ENCODE results near the gene TMEM235.

The TMEM235 gene

GRCh38 chr17:78269955-78270381 is 38.5 kb downstream of the TMEM235 start:
- no peak overlapping the region for H3K4me3 ChIP-seq (ENCODE audit: low read depth, low read length)

GRCh38 chr17:78271419-78272170 is 40.2 kb downstream of the TMEM235 start:
- TF ChIP-seq CTCF (IDR thresholded peaks at IDR 0.05; ENCODE audit: low read depth, low read length): no peak
- no peak overlapping the region for H3K4me3 ChIP-seq (ENCODE audit: low read depth, low read length)

More at GRCh38 chr17:78269955-78270381, 38.5 kb downstream of the TMEM235 start:
- no peak for TF ChIP-seq CTCF (IDR thresholded peaks at IDR 0.05; ENCODE audit: low read depth, low read length)

GRCh38 chr17:78272181-78272913 is 40.9 kb downstream of the TMEM235 start:
- no peak for TF ChIP-seq CTCF (IDR thresholded peaks at IDR 0.05; ENCODE audit: low read depth, low read length)

GRCh38 chr17:78272914-78273258 is 41.5 kb downstream of the TMEM235 start:
- TF ChIP-seq CTCF (IDR thresholded peaks at IDR 0.05; ENCODE audit: low read depth, low read length): no peak
- no peak overlapping the region for H3K4me3 ChIP-seq (ENCODE audit: low read depth, low read length)

More at GRCh38 chr17:78272181-78272913, 40.9 kb downstream of the TMEM235 start:
- no peak overlapping the region for H3K4me3 ChIP-seq (ENCODE audit: low read depth, low read length)

- TF ChIP-seq CTCF (IDR thresholded peaks at IDR 0.05; ENCODE audit: low read depth, low read length): no peak
Observed at GRCh38 chr17:78273813-78274212, 42.4 kb downstream of the TMEM235 start.

GRCh38 chr17:78275355-78275754 is 43.9 kb downstream of the TMEM235 start:
- H3K4me3 ChIP-seq (ENCODE audit: low read depth, low read length): no peak overlapping the region
- no peak for TF ChIP-seq CTCF (IDR thresholded peaks at IDR 0.05; ENCODE audit: low read depth, low read length)

More at GRCh38 chr17:78273813-78274212, 42.4 kb downstream of the TMEM235 start:
- no peak overlapping the region for H3K4me3 ChIP-seq (ENCODE audit: low read depth, low read length)

Measured in WI38 (cell line).